H9 (cell line): ENCODE results near the gene HIP1. TPM values are rescaled to one million over a fixed set of nuclear protein-coding genes. Genes with fewer than 3 reads are reported as not detected.

Experiments used
- DNase-seq: peaks from one replicate; pipeline ENCODE4 v3.0.0-alpha.2; 2017
- H2AFZ ChIP-seq: one replicate; pipeline ENCODE4 v1.6.1; 2013; ENCODE audit warnings: mild to moderate bottlenecking, low read length, control low read depth, moderate library complexity
- H2AK5ac ChIP-seq: 2 replicates; pipeline ENCODE4 v1.6.1; 2013; ENCODE audit warnings: low read length, control low read depth, mixed read lengths; ENCODE audit not compliant: insufficient read length
- H2BK120ac ChIP-seq: one replicate; pipeline ENCODE4 v1.6.1; 2013; ENCODE audit warnings: low read depth, mild to moderate bottlenecking, low read length, control low read depth, inconsistent platforms; ENCODE audit not compliant: poor library complexity, severe bottlenecking
- H2BK12ac ChIP-seq: 2 replicates; pipeline ENCODE4 v1.6.1; 2013; ENCODE audit warnings: low read length, control low read depth, mixed read lengths, low read depth; ENCODE audit not compliant: insufficient read length
- H2BK15ac ChIP-seq: 2 replicates; pipeline ENCODE4 v1.6.1; 2013; ENCODE audit warnings: low read depth, low read length, control low read depth
- H2BK20ac ChIP-seq: one replicate; pipeline ENCODE4 v1.6.1; 2013; ENCODE audit warnings: low read depth, mild to moderate bottlenecking, low read length, control low read depth, inconsistent platforms; ENCODE audit not compliant: poor library complexity, severe bottlenecking
- H2BK5ac ChIP-seq: 2 replicates; pipeline ENCODE4 v1.6.1; 2013; ENCODE audit warnings: low read length, control low read depth, mixed read lengths; ENCODE audit not compliant: insufficient read length
- H3K14ac ChIP-seq: 2 replicates; pipeline ENCODE4 v1.6.1; 2013; ENCODE audit warnings: low read length, control low read depth; ENCODE audit not compliant: insufficient read depth
- H3K18ac ChIP-seq: 2 replicates; pipeline ENCODE4 v1.6.1; 2013; ENCODE audit warnings: low read depth, mild to moderate bottlenecking, mixed read lengths, low read length, control low read depth; ENCODE audit not compliant: insufficient read length
- H3K23ac ChIP-seq: 2 replicates; pipeline ENCODE4 v1.6.1; 2013; ENCODE audit warnings: low read length, control low read depth, mixed read lengths, low read depth; ENCODE audit not compliant: insufficient read length
- H3K23me2 ChIP-seq: 2 replicates; pipeline ENCODE4 v1.6.1; 2013; ENCODE audit warnings: low read depth, mild to moderate bottlenecking, mixed read lengths, low read length, control low read depth; ENCODE audit not compliant: insufficient read length, poor library complexity, severe bottlenecking
- H3K27ac ChIP-seq: 2 replicates; pipeline ENCODE4 v1.5.1; 2013; ENCODE audit warnings: low read length, control low read depth, mixed read lengths, low read depth; ENCODE audit not compliant: insufficient read length
- H3K27me3 ChIP-seq: 2 replicates; pipeline ENCODE4 v1.6.1; 2013; ENCODE audit warnings: low read length, control low read depth, inconsistent platforms; ENCODE audit not compliant: insufficient read depth
- H3K4ac ChIP-seq: 2 replicates; pipeline ENCODE4 v1.6.1; 2013; ENCODE audit warnings: low read depth, mild to moderate bottlenecking, control low read depth, inconsistent platforms, low read length, moderate library complexity
- H3K4me1 ChIP-seq: 2 replicates; pipeline ENCODE4 v1.6.1; 2013; ENCODE audit warnings: low read length, control low read depth, inconsistent platforms; ENCODE audit not compliant: insufficient read depth
- H3K4me2 ChIP-seq: 2 replicates; pipeline ENCODE4 v1.6.1; 2013; ENCODE audit warnings: low read length, control low read depth, mixed read lengths; ENCODE audit not compliant: insufficient read length, insufficient read depth
- H3K56ac ChIP-seq: 2 replicates; pipeline ENCODE4 v1.6.1; 2013; ENCODE audit warnings: low read depth, mild to moderate bottlenecking, mixed read lengths, low read length, control low read depth; ENCODE audit not compliant: insufficient read length
- H3K79me1 ChIP-seq: 2 replicates; pipeline ENCODE4 v1.6.1; 2013; ENCODE audit warnings: low read depth, mild to moderate bottlenecking, moderate library complexity, low read length, control low read depth, inconsistent platforms; ENCODE audit not compliant: insufficient read depth, poor library complexity, severe bottlenecking
- H3K79me2 ChIP-seq: 2 replicates; pipeline ENCODE4 v1.6.1; 2013; ENCODE audit warnings: low read length, control low read depth, inconsistent platforms; ENCODE audit not compliant: insufficient read depth
- H3K9ac ChIP-seq: 2 replicates; pipeline ENCODE4 v1.6.1; 2013; ENCODE audit warnings: low read length, control low read depth, mixed read lengths; ENCODE audit not compliant: insufficient read length; ENCODE audit errors: extremely low read depth
- H3K9me3 ChIP-seq: one replicate; pipeline ENCODE4 v1.6.1; 2013; ENCODE audit warnings: low read depth, low read length, inconsistent platforms; ENCODE audit not compliant: control insufficient read depth
- H3T11ph ChIP-seq: one replicate; pipeline ENCODE4 v1.6.1; 2013; ENCODE audit warnings: mild to moderate bottlenecking, low read length, control low read depth, inconsistent platforms
- H4K20me1 ChIP-seq: one replicate; pipeline ENCODE4 v1.6.1; 2013; ENCODE audit not compliant: control insufficient read depth, insufficient read length, insufficient read depth
- H4K5ac ChIP-seq: 2 replicates; pipeline ENCODE4 v1.6.1; 2013; ENCODE audit warnings: low read depth, mild to moderate bottlenecking, mixed read lengths, low read length, control low read depth; ENCODE audit not compliant: insufficient read length
- H4K8ac ChIP-seq: replicated peaks from 2 replicates; pipeline ENCODE4 v1.6.1; 2013; ENCODE audit warnings: low read length, control low read depth, mixed read lengths, low read depth; ENCODE audit not compliant: insufficient read length
- H4K91ac ChIP-seq: 2 replicates; pipeline ENCODE4 v1.6.1; 2013; ENCODE audit warnings: low read depth, mild to moderate bottlenecking, moderate library complexity, mixed read lengths, low read length, control low read depth; ENCODE audit not compliant: insufficient read length
- H3K27ac Mint-ChIP-seq, 3 experiments: 2 replicates in 2 of 3; 3 replicates in 1 of 3; pipeline ENCODE4 v1.8.0; 2020 to 2021; ENCODE audit warnings: mixed read lengths in 3 of 3, mild to moderate bottlenecking in 1 of 3, moderate library complexity in 1 of 3
- H3K27me3 Mint-ChIP-seq: 2 replicates; pipeline ENCODE4 v1.8.0; 2021; ENCODE audit warnings: low read depth, mild to moderate bottlenecking, moderate library complexity, mixed read lengths
- H3K36me3 Mint-ChIP-seq, 3 experiments: 2 replicates in 2 of 3; 3 replicates in 1 of 3; pipeline ENCODE4 v1.8.0; 2020 to 2021; ENCODE audit warnings: low read depth in 3 of 3, mixed read lengths in 3 of 3; ENCODE audit not compliant: insufficient read depth in 1 of 3
- H3K4me1 Mint-ChIP-seq, 2 experiments: 2 replicates each; pipeline ENCODE4 v1.8.0; 2020; ENCODE audit warnings: mixed read lengths in 2 of 2
- H3K4me3 Mint-ChIP-seq, 2 experiments: 2 replicates in 1 of 2; 3 replicates in 1 of 2; pipeline ENCODE4 v1.8.0; 2020 to 2021; ENCODE audit warnings: mild to moderate bottlenecking in 2 of 2, mixed read lengths in 2 of 2, moderate library complexity in 1 of 2
- H3K9me3 Mint-ChIP-seq, 2 experiments: 2 replicates in 1 of 2; 3 replicates in 1 of 2; pipeline ENCODE4 v1.8.0; 2020; ENCODE audit warnings: mild to moderate bottlenecking in 2 of 2, mixed read lengths in 2 of 2, moderate library complexity in 1 of 2
- CTCF ChIP-seq: fragments of 200-600 bp; sonication (generic); conservative IDR thresholded peaks from 3 replicates; pipeline ENCODE4 v1.8.0; 2021; ENCODE audit warnings: antibody characterized with exemption, mild to moderate bottlenecking
- WGBS: extraction: QIAGEN DNeasy Blood & Tissue Kit; methylation state at CpG from one replicate; pipeline ENCODE4 v1.1.7; 2013; ENCODE audit warnings: missing lambda C conversion rate, low lambda C conversion rate, mixed read lengths; ENCODE audit not compliant: insufficient read length; ENCODE audit errors: extremely low coverage; 5-methylcytosine and 5-hydroxymethylcytosine counted together
- total RNA-seq: library from RNA; stranded (reverse); gene quantifications from 2 replicates; pipeline ENCODE4 v1.2.1, GENCODE V29; 2021

Gene HIP1
- total RNA-seq, 1 experiment from 2014 or later: 87.5 TPM

GRCh38 chr7:75725306-75725705 lies 13.4 kb downstream of the HIP1 start:
- Histone ChIP-seq H2AK5ac (no peak overlapping the region), H3K27me3 (no peaks in the 10 kb centered on the region), H4K91ac (no peak overlapping the region), H3K23me2 (no peaks in the 10 kb centered on the region), H3T11ph (no peak overlapping the region), H2BK12ac (no peak overlapping the region), H2AFZ (no peak overlapping the region), H4K8ac (no peak overlapping the region), H2BK5ac (no peak overlapping the region), H3K14ac (no peak overlapping the region), H4K20me1 (no peaks in the 10 kb centered on the region), H3K9ac (no peak overlapping the region), H3K18ac (no peak overlapping the region), H4K5ac (no peak overlapping the region), H2BK20ac (no peak overlapping the region), H3K27ac (no peak overlapping the region), H3K23ac (no peak overlapping the region), H3K4me1 (peaks cover 13% of the 10 kb centered on the region; the same call in 1 of the 2 replicates), H3K4me2 (no peak overlapping the region), H3K79me2 (no peaks in the 10 kb centered on the region), H2BK120ac (no peak overlapping the region), H3K9me3 (no peaks in the 10 kb centered on the region), H3K79me1 (no peaks in the 10 kb centered on the region), H2BK15ac (no peak overlapping the region), H3K56ac (no peak overlapping the region), H3K4ac (no peak overlapping the region)
- no peak for TF ChIP-seq CTCF
- H3K27ac Mint-ChIP-seq: no peak overlapping the region
- H3K27me3 Mint-ChIP-seq: no peaks in the 10 kb centered on the region; the same call in 1 of the 2 replicates
- H3K4me1 Mint-ChIP-seq: peaks cover 14 to 17% of the 10 kb centered on the region in 2 experiments
- H3K4me3 Mint-ChIP-seq: no peak overlapping the region
- no peaks in the 10 kb centered on the region for H3K9me3 Mint-ChIP-seq
- WGBS: no CpG with 5 or more reads among the region's 6 CpGs
- no peaks in the 10 kb centered on the region for H3K36me3 Mint-ChIP-seq
- DNase-seq: no peak
